ENCODE data around the gene CNOT4.

CNOT4 gene

DNA sequence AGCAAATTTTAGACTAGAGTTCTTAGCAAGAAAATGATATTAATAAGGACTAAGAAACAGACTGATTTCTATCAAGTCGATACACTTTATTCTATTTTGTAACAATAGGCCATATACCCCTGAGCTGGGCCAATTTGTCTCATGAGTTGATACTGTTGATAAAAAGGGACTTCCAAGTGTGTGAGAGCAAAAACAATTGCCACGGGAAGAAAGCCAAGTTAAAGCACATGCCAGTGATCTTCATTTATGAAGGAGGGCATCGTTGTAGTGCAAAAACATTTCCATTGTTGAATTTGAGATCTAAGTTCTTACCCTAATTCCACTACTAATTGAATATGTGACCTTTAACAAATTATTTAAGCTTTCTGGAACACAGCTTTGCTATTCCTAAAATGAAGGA lies 119.9 kb downstream of the CNOT4 start:
- ATAC-seq: peak; percentile 41
- TF ChIP-seq CSRNP3 (CRISPR knock-in tag; IDR thresholded peaks at IDR 0.05) (no peak), ZFP30 (CRISPR knock-in tag; IDR thresholded peaks at IDR 0.05) (no peak), ISL1 (CRISPR knock-in tag; IDR thresholded peaks at IDR 0.05) (no peak), ESRRG (CRISPR knock-in tag; IDR thresholded peaks at IDR 0.05) (no peak), PATZ1 (CRISPR knock-in tag; IDR thresholded peaks at IDR 0.05; ENCODE audit: borderline replicate concordance) (no peak), ZNF70 (CRISPR knock-in tag; IDR thresholded peaks at IDR 0.05) (no peak), RARB (CRISPR knock-in tag; IDR thresholded peaks at IDR 0.05) (no peak), TSHZ2 (CRISPR knock-in tag; IDR thresholded peaks at IDR 0.05) (no peak), CSDC2 (CRISPR knock-in tag; IDR thresholded peaks at IDR 0.05) (no peak), ARNTL (CRISPR knock-in tag; IDR thresholded peaks at IDR 0.05; ENCODE audit: borderline replicate concordance, low read depth) (no peak), TCF4 (CRISPR knock-in tag; IDR thresholded peaks at IDR 0.05; ENCODE audit: borderline replicate concordance) (no peak), TOX (CRISPR knock-in tag; IDR thresholded peaks at IDR 0.05; ENCODE audit: borderline replicate concordance) (no peak)

- no peak for ATAC-seq
- TF ChIP-seq ZNF565 (CRISPR knock-in tag; conservative IDR thresholded peaks at IDR 0.05; ENCODE audit: low read depth): no peak
- TF ChIP-seq TCF4 (CRISPR knock-in tag; IDR thresholded peaks at IDR 0.05; ENCODE audit: borderline replicate concordance): no peak
- TF ChIP-seq CSDC2 (CRISPR knock-in tag; IDR thresholded peaks at IDR 0.05): no peak
- no peak for TF ChIP-seq SNAI2 (CRISPR knock-in tag; IDR thresholded peaks at IDR 0.05)
- no peak for TF ChIP-seq OSR1 (CRISPR knock-in tag; IDR thresholded peaks at IDR 0.05)
These were observed 121.3 kb downstream of the CNOT4 start for GRCh38 chr7:135388616-135389015.

- peak; percentile 73 for TF ChIP-seq ISL1 (CRISPR knock-in tag; IDR thresholded peaks at IDR 0.05)
- no peak for TF ChIP-seq ZC3H10 (CRISPR knock-in tag; IDR thresholded peaks at IDR 0.05)
- peak; percentile 75 for ATAC-seq
These were observed 123.1 kb downstream of the CNOT4 start for GRCh38 chr7:135386776-135387175.

DNA sequence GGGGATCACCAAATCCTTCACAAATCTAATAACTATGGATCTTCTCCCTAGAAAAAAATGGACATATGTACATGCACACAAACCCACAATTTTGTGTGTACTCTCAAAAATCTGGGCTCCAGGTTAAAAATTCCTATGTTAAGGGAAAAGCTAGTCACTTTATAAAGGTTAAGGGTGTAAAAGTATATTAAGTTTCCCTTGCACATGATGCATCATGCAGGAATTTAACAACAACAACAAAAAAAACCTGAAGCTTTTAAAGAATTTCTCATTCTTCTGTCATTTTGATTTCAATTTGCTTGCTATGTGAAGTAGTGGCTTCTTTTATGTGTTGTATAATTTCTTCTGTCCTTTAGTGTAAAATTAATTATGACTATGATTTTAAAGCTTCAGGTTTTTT lies 123.7 kb downstream of the CNOT4 start:
- TF ChIP-seq RARB (CRISPR knock-in tag; IDR thresholded peaks at IDR 0.05) (no peak), ZNF565 (CRISPR knock-in tag; conservative IDR thresholded peaks at IDR 0.05; ENCODE audit: low read depth) (no peak), ZFP30 (CRISPR knock-in tag; IDR thresholded peaks at IDR 0.05) (no peak), CSDC2 (CRISPR knock-in tag; IDR thresholded peaks at IDR 0.05) (no peak), PPARA (CRISPR knock-in tag; IDR thresholded peaks at IDR 0.05; ENCODE audit: borderline replicate concordance) (no peak), ZC3H10 (CRISPR knock-in tag; IDR thresholded peaks at IDR 0.05) (no peak), ZNF8 (CRISPR knock-in tag; IDR thresholded peaks at IDR 0.05) (no peak), TCF4 (CRISPR knock-in tag; IDR thresholded peaks at IDR 0.05; ENCODE audit: borderline replicate concordance) (no peak), ZNF70 (CRISPR knock-in tag; IDR thresholded peaks at IDR 0.05) (no peak), CSRNP3 (CRISPR knock-in tag; IDR thresholded peaks at IDR 0.05) (no peak), ZFP3 (CRISPR knock-in tag; IDR thresholded peaks at IDR 0.05) (no peak), ESRRG (CRISPR knock-in tag; IDR thresholded peaks at IDR 0.05) (no peak), TOX (CRISPR knock-in tag; IDR thresholded peaks at IDR 0.05; ENCODE audit: borderline replicate concordance) (no peak), ARNTL (CRISPR knock-in tag; IDR thresholded peaks at IDR 0.05; ENCODE audit: borderline replicate concordance, low read depth) (no peak), GLIS3 (CRISPR knock-in tag; IDR thresholded peaks at IDR 0.05) (no peak), POU6F1 (CRISPR knock-in tag; IDR thresholded peaks at IDR 0.05; ENCODE audit: borderline replicate concordance, low read depth) (no peak), OSR1 (CRISPR knock-in tag; IDR thresholded peaks at IDR 0.05) (no peak)
- ATAC-seq: peak; percentile 23
